Measurements from ENCODE around the gene UBXN4. TPM values are rescaled to one million over a fixed set of nuclear protein-coding genes. Genes with fewer than 3 reads are reported as not detected.

Gene UBXN4
- total RNA-seq, 2 donors from 2014 or later = 81.0 to 81.6 TPM

DNA sequence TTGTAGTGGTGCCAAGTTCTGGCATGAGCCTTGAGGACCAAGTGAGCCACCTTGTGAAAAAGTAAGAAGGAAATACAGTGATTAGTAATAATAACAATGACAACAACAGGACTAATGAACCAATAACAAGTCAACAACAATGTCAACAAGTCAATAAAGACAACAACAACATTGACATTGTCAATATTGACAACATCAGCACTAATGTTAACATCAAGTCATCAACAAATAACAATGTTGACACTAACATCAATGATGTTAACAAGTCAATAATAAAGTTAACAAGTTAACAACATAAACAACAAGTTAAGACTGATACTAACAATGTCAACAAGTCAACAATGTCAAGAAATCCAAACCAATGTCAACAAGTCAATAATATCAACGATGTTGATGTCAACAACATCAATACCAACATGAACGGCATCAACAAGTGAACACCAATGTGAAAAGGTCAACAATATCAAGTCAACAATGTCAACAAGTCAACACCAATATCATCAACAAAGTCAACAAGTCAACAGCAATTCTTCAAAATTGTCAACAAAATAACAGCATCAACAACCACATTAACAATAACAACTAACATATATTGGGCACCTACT lies 71.4 kb downstream of the UBXN4 start:
- no peaks in the 10 kb centered on the region for H3K9me3 ChIP-seq (ENCODE audit: control insufficient read depth, low read length)
- TF ChIP-seq, protein P1, sequence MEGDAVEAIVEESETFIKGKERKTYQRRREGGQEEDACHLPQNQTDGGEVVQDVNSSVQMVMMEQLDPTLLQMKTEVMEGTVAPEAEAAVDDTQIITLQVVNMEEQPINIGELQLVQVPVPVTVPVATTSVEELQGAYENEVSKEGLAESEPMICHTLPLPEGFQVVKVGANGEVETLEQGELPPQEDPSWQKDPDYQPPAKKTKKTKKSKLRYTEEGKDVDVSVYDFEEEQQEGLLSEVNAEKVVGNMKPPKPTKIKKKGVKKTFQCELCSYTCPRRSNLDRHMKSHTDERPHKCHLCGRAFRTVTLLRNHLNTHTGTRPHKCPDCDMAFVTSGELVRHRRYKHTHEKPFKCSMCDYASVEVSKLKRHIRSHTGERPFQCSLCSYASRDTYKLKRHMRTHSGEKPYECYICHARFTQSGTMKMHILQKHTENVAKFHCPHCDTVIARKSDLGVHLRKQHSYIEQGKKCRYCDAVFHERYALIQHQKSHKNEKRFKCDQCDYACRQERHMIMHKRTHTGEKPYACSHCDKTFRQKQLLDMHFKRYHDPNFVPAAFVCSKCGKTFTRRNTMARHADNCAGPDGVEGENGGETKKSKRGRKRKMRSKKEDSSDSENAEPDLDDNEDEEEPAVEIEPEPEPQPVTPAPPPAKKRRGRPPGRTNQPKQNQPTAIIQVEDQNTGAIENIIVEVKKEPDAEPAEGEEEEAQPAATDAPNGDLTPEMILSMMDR (conservative IDR thresholded peaks at IDR 0.05) = no peak
- no peak for DNase-seq
- Mint-ChIP-seq H3K4me1 (no peaks in the 10 kb centered on the region), H3K27ac (no peak overlapping the region), H3K27me3 (ENCODE audit: insufficient read depth) (peaks cover 54% of the 10 kb centered on the region), H3K9me3 (peaks cover 10% of the 10 kb centered on the region), H3K36me3 (ENCODE audit: low read depth) (no peaks in the 10 kb centered on the region), H3K4me3 (no peak overlapping the region)
- H3K27me3 ChIP-seq (ENCODE audit: control insufficient read depth, insufficient read depth, low read length, poor library complexity, severe bottlenecking) = no peaks in the 10 kb centered on the region
- H3K36me3 ChIP-seq (ENCODE audit: control insufficient read depth, insufficient read depth, low read length) = no peaks in the 10 kb centered on the region
- no peak overlapping the region for H3K4me3 ChIP-seq (ENCODE audit: low read length)
- WGBS, 2 experiments (ENCODE audit: insufficient coverage in 1 of 2, insufficient read length in 1 of 2) = 90% methylated on average over 2 of the region's 2 CpGs; no CpG with 5 or more reads in 1 of the 2 experiments
- H3K27ac ChIP-seq (ENCODE audit: low read depth, low read length) = no peak overlapping the region
- no peak overlapping the region for H3K9ac ChIP-seq (ENCODE audit: extremely low read depth, low read length, poor library complexity, severe bottlenecking)
- no peaks in the 10 kb centered on the region for H3K4me1 ChIP-seq (ENCODE audit: control insufficient read depth, insufficient read depth, low read length)

DNA sequence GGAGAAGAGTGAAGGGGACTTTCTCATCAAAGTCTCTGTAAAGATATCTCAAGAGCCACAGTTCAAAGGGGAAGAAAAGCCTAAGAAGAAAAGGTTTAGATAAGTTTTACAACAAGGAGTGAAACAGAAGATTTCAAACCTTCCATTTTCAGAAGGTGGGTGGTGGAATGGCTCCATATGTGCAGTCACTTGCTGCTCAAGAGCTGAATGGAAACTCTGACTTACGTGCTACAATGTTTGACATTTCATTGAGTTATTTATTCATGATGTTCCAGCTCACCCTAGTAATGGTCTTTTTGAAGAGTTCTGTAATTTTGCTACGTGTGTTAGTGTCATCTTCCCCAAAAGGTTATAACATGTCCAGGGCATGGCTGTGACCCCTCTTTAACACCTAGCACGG lies 73.6 kb downstream of the UBXN4 start:
- Histone ChIP-seq H3K27me3 (ENCODE audit: control insufficient read depth, insufficient read depth, low read length, poor library complexity, severe bottlenecking) (no peaks in the 10 kb centered on the region), H3K9me3 (ENCODE audit: control insufficient read depth, low read length) (no peaks in the 10 kb centered on the region), H3K36me3 (ENCODE audit: control insufficient read depth, insufficient read depth, low read length) (no peaks in the 10 kb centered on the region), H3K4me3 (ENCODE audit: low read length) (no peak overlapping the region), H3K4me1 (ENCODE audit: control insufficient read depth, insufficient read depth, low read length) (no peaks in the 10 kb centered on the region), H3K9ac (ENCODE audit: extremely low read depth, low read length, poor library complexity, severe bottlenecking) (no peak overlapping the region), H3K27ac (ENCODE audit: low read depth, low read length) (no peak overlapping the region)
- peaks cover 46% of the 10 kb centered on the region for H3K27me3 Mint-ChIP-seq (ENCODE audit: insufficient read depth)
- WGBS, 2 experiments (ENCODE audit: insufficient coverage in 1 of 2, insufficient read length in 1 of 2) = 90 to 91% methylated on average over 2 of the region's 3 CpGs
- no peaks in the 10 kb centered on the region for H3K4me1 Mint-ChIP-seq
- H3K36me3 Mint-ChIP-seq (ENCODE audit: low read depth) = no peaks in the 10 kb centered on the region
- H3K9me3 Mint-ChIP-seq = peaks cover 7% of the 10 kb centered on the region
- TF ChIP-seq, protein P1 (conservative IDR thresholded peaks at IDR 0.05) = no peak
- no peak overlapping the region for H3K4me3 Mint-ChIP-seq
- DNase-seq = no peak
- H3K27ac Mint-ChIP-seq = no peak overlapping the region

DNA sequence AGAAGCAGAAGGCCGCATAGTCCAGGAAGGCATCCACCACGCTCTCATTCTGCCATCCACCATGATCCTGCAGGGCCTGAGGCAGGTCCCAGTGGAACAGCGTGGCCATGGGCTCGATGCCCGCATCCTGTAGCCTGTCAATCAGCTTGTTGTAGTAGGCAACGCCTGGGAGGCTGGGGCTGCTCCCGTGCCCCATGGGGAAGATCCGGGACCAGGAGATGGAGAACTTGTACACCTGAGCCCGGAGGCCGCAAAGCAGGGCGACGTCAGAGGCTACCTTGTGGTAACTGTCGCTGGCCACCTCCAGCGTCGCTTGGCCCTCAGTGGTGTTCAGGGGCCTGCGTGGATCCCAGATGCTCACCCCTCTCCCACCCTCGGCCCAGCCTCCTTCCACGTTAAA lies 75.8 kb downstream of the UBXN4 start:
- Histone ChIP-seq H3K4me1 (ENCODE audit: control insufficient read depth, insufficient read depth, low read length) (no peaks in the 10 kb centered on the region), H3K4me3 (ENCODE audit: low read length) (no peak overlapping the region), H3K9ac (ENCODE audit: extremely low read depth, low read length, poor library complexity, severe bottlenecking) (no peak overlapping the region), H3K27me3 (ENCODE audit: control insufficient read depth, insufficient read depth, low read length, poor library complexity, severe bottlenecking) (no peaks in the 10 kb centered on the region), H3K36me3 (ENCODE audit: control insufficient read depth, insufficient read depth, low read length) (peaks cover 2% of the 10 kb centered on the region), H3K9me3 (ENCODE audit: control insufficient read depth, low read length) (peaks cover 4% of the 10 kb centered on the region), H3K27ac (ENCODE audit: low read depth, low read length) (no peak overlapping the region)
- DNase-seq = no peak
- no peaks in the 10 kb centered on the region for H3K4me1 Mint-ChIP-seq
- TF ChIP-seq, protein P1 (conservative IDR thresholded peaks at IDR 0.05) = no peak
- 88 to 94% methylated on average over 13 to 18 of the region's 18 CpGs for WGBS, 2 experiments (ENCODE audit: insufficient coverage in 1 of 2, insufficient read length in 1 of 2)
- H3K4me3 Mint-ChIP-seq = no peak overlapping the region
- H3K36me3 Mint-ChIP-seq (ENCODE audit: low read depth) = no peaks in the 10 kb centered on the region
- peaks cover 36% of the 10 kb centered on the region for H3K27me3 Mint-ChIP-seq (ENCODE audit: insufficient read depth)
- no peak overlapping the region for H3K27ac Mint-ChIP-seq
- no peaks in the 10 kb centered on the region for H3K9me3 Mint-ChIP-seq
